BJ (cell line): ENCODE measurements around the gene WWOX. TPM values are rescaled to one million over a fixed set of nuclear protein-coding genes. Genes with fewer than 3 reads are reported as not detected.

Experiments used
- CTCF ChIA-PET: fragments of 350-600 bp; formaldehyde crosslinking; extraction: SDS; loops from one replicate; lab custom pipeline; 2021; ENCODE audit warnings: antibody characterized with exemption, inconsistent platforms; lab: Yijun Ruan, JAX
- POLR2A ChIA-PET: fragments of 300-600 bp; sonication (Branson Sonifier 250); formaldehyde crosslinking; extraction: SDS; loops from one replicate; lab custom pipeline; 2021; ENCODE audit warnings: antibody characterized with exemption; lab: Charles Lee
- DNase-seq: peaks from one replicate; pipeline ENCODE4 v3.0.0-alpha.2; 2011; ENCODE audit warnings: low read depth
- H3K27me3 ChIP-seq: 2 replicates; pipeline ENCODE4 v1.6.0; 2011; ENCODE audit warnings: low read length; ENCODE audit not compliant: control insufficient read depth, insufficient read depth
- H3K36me3 ChIP-seq: 2 replicates; pipeline ENCODE4 v1.5.1; 2011; ENCODE audit warnings: low read length; ENCODE audit not compliant: control insufficient read depth, insufficient read depth
- H3K4me3 ChIP-seq: 2 replicates; pipeline ENCODE4 v1.5.1; 2011; ENCODE audit warnings: low read depth, mild to moderate bottlenecking, control low read depth, low read length
- CTCF ChIP-seq: IDR thresholded peaks from 2 replicates; pipeline ENCODE4 v1.5.1; 2011; ENCODE audit warnings: low read depth, mild to moderate bottlenecking, control low read depth, inconsistent platforms, low read length, moderate library complexity; ENCODE audit not compliant: insufficient read depth
- polyA plus RNA-seq: library from polyadenylated mRNA; depleted of rRNA; stranded (reverse); fragments of >200 nt; gene quantifications from 2 replicates; pipeline ENCODE4 v1.2.3, GENCODE V29; 2011

WWOX gene
- polyA plus RNA-seq, 1 experiment: 3.1 TPM

DNA sequence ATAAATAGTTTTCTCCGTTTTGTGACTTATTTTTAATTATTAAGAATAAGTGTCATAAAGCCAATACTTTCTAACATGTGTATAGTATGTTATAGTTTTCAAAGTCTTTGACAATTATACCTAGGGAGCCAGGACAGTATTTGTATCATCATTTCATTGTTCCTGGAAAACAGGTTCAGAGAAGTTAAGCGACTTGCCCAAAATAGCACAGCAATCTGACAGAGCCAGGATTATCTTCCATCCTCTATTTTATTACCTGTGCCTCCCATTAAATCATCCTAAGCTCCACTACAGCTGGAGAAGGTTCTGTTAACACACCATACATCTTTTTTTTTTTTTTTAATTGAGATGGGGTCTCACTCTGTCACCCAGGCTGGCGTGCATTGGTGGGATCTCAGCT, 782.7 kb downstream of the WWOX start:
- H3K27me3 ChIP-seq: no peaks in the 10 kb centered on the region
- H3K36me3 ChIP-seq: no peaks in the 10 kb centered on the region
- TF ChIP-seq CTCF: no peak
- ChIA-PET CTCF (no interaction called here), POLR2A (no interaction called here)
- H3K4me3 ChIP-seq: no peak overlapping the region
- DNase-seq: no peak

DNA sequence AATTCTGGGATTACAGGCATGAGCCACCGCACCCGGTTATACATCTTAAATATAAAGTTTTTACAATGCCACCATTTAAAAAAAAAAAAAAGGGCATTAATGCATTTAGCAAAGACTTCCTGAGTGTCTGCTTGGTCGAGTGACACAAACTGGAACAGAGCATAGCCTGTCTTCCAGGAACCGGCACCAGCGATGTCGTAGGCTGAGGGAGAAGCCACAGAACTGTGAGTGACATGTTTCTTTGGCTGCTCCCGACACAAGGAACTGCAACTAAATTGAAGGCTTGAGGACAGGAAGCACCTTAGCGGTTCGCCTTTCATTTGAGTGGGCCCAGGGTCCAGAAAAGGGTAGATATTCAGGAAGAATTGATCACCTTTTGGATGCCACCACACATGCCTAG, 783.3 kb downstream of the WWOX start:
- POLR2A ChIA-PET: no interaction called here
- Histone ChIP-seq H3K27me3 (no peaks in the 10 kb centered on the region), H3K36me3 (no peaks in the 10 kb centered on the region), H3K4me3 (no peak overlapping the region)
- DNase-seq: no peak
- TF ChIP-seq CTCF: no peak
- CTCF ChIA-PET: no interaction called here

DNA sequence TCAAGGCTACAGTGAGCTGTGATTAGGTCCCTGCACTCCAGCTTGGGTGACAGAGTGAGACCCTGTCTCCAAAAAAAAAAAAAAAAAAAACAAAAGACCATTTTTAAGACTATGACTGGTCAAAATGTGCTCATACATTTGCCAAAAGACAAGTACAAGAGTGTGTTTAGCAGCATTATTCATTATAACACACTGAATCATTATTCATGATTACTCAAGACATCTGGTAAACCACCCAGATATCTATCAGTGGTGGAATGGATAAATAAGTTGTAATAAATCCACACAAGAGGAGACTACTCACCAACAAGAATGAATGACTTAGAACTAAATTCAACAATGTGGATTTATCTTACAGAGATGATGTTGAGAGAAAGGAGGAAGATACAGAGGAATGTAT, 784.8 kb downstream of the WWOX start:
- Histone ChIP-seq H3K4me3 (no peak overlapping the region), H3K36me3 (no peaks in the 10 kb centered on the region), H3K27me3 (no peaks in the 10 kb centered on the region)
- TF ChIP-seq CTCF: no peak
- POLR2A ChIA-PET: no interaction called here
- no peak for DNase-seq
- CTCF ChIA-PET: no interaction called here

- Histone ChIP-seq H3K4me3 (no peak overlapping the region), H3K36me3 (no peaks in the 10 kb centered on the region), H3K27me3 (no peaks in the 10 kb centered on the region)
- no peak for TF ChIP-seq CTCF
- POLR2A ChIA-PET: no interaction called here
- no peak for DNase-seq
- CTCF ChIA-PET: no interaction called here
These were observed 789.9 kb downstream of the WWOX start for GRCh38 chr16:78889346-78889745.

- TF ChIP-seq CTCF: no peak
- ChIA-PET CTCF (no interaction called here), POLR2A (no interaction called here)
- no peak overlapping the region for H3K4me3 ChIP-seq
- DNase-seq: no peak
- no peaks in the 10 kb centered on the region for H3K36me3 ChIP-seq
- H3K27me3 ChIP-seq: no peaks in the 10 kb centered on the region
These were observed 791.0 kb downstream of the WWOX start for GRCh38 chr16:78890373-78890895.
